ENCODE results near the gene KCNMA1.
"Not testable (repeated sequence)": the region's sequence is repeated elsewhere in the genome, so short reads cannot be mapped to it uniquely, and the experiment has no call there.

KCNMA1 gene

DNA sequence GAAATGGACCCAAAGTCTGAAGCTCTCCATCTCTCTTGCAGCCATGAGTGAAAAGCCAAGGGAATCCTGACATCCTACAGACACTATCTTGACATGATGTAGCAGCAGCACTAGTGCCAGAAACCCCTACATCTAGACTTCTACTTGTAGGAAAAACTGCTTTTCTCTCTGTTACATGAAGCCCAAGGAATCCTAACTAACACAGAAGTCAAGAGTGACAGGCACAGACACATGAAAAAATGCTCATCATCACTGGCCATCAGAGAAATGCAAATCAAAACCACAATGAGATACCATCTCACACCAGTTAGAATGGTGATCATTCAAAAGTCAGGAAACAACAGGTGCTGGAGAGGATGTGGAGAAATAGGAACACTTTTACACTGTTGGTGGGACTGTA lies 297.7 kb downstream of the KCNMA1 start:
- not testable (repeated sequence) for H3K36me3 ChIP-seq (ENCODE audit: control insufficient read depth, insufficient read depth, low read length); H3K4me1 ChIP-seq (ENCODE audit: control insufficient read depth, insufficient read depth, low read length); H3K27me3 ChIP-seq (ENCODE audit: control insufficient read depth, insufficient read depth, low read length, poor library complexity, severe bottlenecking); H3K27ac ChIP-seq (ENCODE audit: insufficient read depth, low read depth, low read length, poor library complexity, severe bottlenecking); H3K4me3 ChIP-seq (ENCODE audit: insufficient read depth, low read depth, low read length); H3K9me3 ChIP-seq (ENCODE audit: control insufficient read depth, low read length)

DNA sequence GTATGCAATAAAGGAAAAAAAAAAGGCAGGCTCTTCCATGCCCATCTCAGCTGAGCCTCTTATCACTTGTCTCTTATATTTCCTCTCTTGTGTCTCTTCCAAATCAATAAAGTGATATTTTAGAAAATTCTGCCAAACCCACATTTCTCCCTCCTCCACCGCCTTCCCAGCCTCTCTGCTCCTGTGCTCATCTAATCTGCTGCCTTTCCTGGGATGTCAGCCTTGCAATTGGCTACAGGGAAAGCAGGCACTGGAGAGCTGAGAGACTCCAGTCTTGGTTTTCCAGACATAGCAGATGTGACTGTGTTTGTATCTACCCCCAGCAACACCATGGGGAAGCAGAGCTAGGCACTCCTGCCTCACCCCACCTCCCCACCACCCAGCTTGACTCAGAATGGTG lies 298.4 kb downstream of the KCNMA1 start:
- Histone ChIP-seq H3K4me3 (ENCODE audit: insufficient read depth, low read depth, low read length) (no peak overlapping the region), H3K9me3 (ENCODE audit: control insufficient read depth, low read length) (no peaks in the 10 kb centered on the region), H3K27ac (ENCODE audit: insufficient read depth, low read depth, low read length, poor library complexity, severe bottlenecking) (no peak overlapping the region), H3K36me3 (ENCODE audit: control insufficient read depth, insufficient read depth, low read length) (no peaks in the 10 kb centered on the region), H3K27me3 (ENCODE audit: control insufficient read depth, insufficient read depth, low read length, poor library complexity, severe bottlenecking) (no peaks in the 10 kb centered on the region), H3K4me1 (ENCODE audit: control insufficient read depth, insufficient read depth, low read length) (no peaks in the 10 kb centered on the region)
- 89 to 100% methylated on average over 1 of the region's 1 CpG for WGBS, 2 experiments

DNA sequence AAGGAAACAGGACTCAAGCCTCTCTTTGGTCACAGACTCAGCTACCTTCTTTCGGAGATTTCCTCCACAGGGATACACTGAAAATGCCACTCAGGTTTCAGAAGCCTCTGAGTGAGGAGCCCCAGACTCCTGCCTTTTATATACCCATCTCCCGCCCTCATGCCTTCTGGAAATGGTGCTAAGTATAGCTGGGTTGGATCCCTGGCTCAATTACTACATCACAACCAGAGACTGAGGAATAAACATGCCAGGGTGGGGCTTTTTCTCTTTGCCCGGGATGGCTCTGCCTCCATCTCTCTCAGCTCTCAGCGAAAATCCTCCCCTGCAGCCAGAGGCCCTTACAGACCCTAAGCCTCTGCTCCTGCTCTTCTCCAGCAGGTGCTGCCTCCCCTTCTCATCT lies 299.5 kb downstream of the KCNMA1 start:
- 85 to 86% methylated on average over 4 of the region's 4 CpGs for WGBS, 2 experiments
- no peaks in the 10 kb centered on the region for H3K36me3 ChIP-seq (ENCODE audit: control insufficient read depth, insufficient read depth, low read length)
- H3K27ac ChIP-seq (ENCODE audit: insufficient read depth, low read depth, low read length, poor library complexity, severe bottlenecking): no peak overlapping the region
- H3K9me3 ChIP-seq (ENCODE audit: control insufficient read depth, low read length): no peaks in the 10 kb centered on the region
- no peaks in the 10 kb centered on the region for H3K27me3 ChIP-seq (ENCODE audit: control insufficient read depth, insufficient read depth, low read length, poor library complexity, severe bottlenecking)
- no peaks in the 10 kb centered on the region for H3K4me1 ChIP-seq (ENCODE audit: control insufficient read depth, insufficient read depth, low read length)
- no peak overlapping the region for H3K4me3 ChIP-seq (ENCODE audit: insufficient read depth, low read depth, low read length)

DNA sequence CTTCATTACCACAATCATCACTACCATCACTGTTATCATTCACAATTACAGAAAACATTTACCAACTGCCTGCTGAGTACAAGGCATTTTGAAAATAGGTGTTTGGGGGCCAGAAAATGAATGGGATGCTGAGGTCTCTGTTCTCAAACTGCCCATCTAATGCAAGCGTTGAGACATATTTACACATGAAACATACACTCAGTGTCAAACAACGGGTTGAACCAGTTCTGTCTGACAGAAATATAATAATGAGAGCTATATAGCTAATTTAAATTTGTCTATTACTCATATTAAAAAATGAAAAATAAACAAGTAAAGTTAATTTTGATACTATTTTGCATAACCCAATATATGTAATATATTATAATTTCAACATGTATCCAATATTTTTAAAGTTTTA lies 303.1 kb downstream of the KCNMA1 start:
- Histone ChIP-seq H3K27me3 (ENCODE audit: control insufficient read depth, insufficient read depth, low read length, poor library complexity, severe bottlenecking) (no peaks in the 10 kb centered on the region), H3K36me3 (ENCODE audit: control insufficient read depth, insufficient read depth, low read length) (no peaks in the 10 kb centered on the region), H3K4me3 (ENCODE audit: insufficient read depth, low read depth, low read length) (no peak overlapping the region), H3K27ac (ENCODE audit: insufficient read depth, low read depth, low read length, poor library complexity, severe bottlenecking) (no peak overlapping the region), H3K4me1 (ENCODE audit: control insufficient read depth, insufficient read depth, low read length) (no peaks in the 10 kb centered on the region), H3K9me3 (ENCODE audit: control insufficient read depth, low read length) (no peaks in the 10 kb centered on the region)
- 90 to 100% methylated on average over 1 of the region's 2 CpGs for WGBS, 2 experiments

DNA sequence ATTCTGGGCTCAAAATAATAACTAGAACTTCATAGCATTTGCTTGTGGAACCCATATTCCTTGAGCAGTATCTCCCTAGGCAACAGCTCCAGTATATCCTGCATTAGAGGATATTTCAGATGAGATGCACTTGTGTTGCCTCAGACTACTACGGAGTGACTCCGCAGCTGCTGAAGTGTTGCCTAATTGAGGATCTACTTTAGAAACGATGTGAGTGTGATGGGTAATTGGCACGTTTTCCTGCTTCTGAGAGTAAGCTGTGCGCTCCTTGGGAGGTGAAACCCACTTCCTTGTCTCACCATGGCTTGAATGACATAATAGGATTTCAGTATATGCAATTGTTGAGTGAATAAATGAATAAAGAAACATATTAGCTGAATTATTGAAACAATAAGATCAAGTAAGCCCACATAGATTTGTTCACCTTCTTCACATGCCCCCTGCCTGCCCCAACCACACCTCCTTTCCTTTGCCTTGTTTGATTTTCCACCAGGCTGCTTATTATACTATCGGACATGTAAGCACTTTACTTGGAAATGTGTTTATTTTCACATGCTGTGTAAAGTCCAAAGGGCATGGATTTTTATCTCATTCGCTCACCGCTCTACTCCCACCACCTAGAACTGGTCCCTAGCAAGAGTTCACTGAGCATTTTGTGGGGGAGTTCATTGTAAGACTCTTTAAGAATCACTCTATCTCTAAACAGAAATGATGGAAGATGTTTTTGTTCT lies 303.8 kb downstream of the KCNMA1 start:
- Histone ChIP-seq H3K27ac (ENCODE audit: insufficient read depth, low read depth, low read length, poor library complexity, severe bottlenecking) (no peak overlapping the region), H3K27me3 (ENCODE audit: control insufficient read depth, insufficient read depth, low read length, poor library complexity, severe bottlenecking) (no peaks in the 10 kb centered on the region), H3K4me3 (ENCODE audit: insufficient read depth, low read depth, low read length) (no peak overlapping the region), H3K9me3 (ENCODE audit: control insufficient read depth, low read length) (no peaks in the 10 kb centered on the region), H3K36me3 (ENCODE audit: control insufficient read depth, insufficient read depth, low read length) (no peaks in the 10 kb centered on the region), H3K4me1 (ENCODE audit: control insufficient read depth, insufficient read depth, low read length) (no peaks in the 10 kb centered on the region)
- 93 to 94% methylated on average over 7 to 8 of the region's 8 CpGs for WGBS, 2 experiments

DNA sequence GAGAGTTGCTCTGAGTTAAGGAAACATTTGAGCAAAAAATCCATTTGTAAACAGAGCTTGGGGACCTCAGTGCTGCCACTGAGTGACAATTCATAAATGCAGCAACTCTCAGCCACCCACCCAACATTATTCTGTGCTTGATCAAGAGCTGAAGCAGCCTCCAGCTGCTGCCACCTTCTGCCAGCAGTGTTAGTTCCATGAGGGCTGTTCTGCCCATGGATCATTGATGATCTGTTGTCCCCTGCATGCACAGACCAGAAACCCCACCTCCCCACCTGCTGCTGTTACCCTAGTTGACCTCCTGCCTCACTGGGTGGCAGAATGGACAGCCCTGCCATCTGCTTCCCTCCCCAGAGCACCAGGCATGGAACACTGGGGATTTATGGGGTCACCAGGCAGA lies 305.4 kb downstream of the KCNMA1 start:
- H3K9me3 ChIP-seq (ENCODE audit: control insufficient read depth, low read length): no peaks in the 10 kb centered on the region
- H3K4me3 ChIP-seq (ENCODE audit: insufficient read depth, low read depth, low read length): no peak overlapping the region
- no peaks in the 10 kb centered on the region for H3K4me1 ChIP-seq (ENCODE audit: control insufficient read depth, insufficient read depth, low read length)
- no peaks in the 10 kb centered on the region for H3K36me3 ChIP-seq (ENCODE audit: control insufficient read depth, insufficient read depth, low read length)
- H3K27ac ChIP-seq (ENCODE audit: insufficient read depth, low read depth, low read length, poor library complexity, severe bottlenecking): no peak overlapping the region
- H3K27me3 ChIP-seq (ENCODE audit: control insufficient read depth, insufficient read depth, low read length, poor library complexity, severe bottlenecking): no peaks in the 10 kb centered on the region

DNA sequence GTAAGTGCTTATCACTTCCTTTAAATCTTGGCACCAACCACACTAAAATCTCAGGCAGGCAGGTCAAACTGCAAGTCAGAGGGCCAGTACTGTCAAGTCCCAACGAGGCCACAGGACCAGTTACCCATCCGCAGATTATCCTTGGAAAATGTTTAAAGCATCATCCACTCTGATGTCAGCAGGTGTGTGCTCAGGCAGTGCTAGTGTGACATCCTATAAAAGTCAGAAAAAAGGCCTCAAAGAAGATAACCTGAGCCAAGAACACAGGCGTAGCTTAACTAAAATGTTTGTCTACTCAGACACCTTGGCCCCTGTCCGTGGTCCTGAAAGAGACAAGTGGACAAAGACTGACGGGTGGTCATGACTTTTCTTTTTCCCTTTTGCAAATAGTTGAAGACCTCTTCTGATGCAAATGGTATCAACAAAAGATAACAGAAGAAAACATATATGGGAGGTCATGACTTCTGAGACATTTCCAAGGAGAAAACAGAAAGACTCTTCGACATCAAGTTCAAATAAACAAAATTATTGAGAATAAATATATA lies 309.3 kb downstream of the KCNMA1 start:
- WGBS, 2 experiments: 76 to 79% methylated on average over 5 to 6 of the region's 6 CpGs
- H3K9me3 ChIP-seq (ENCODE audit: control insufficient read depth, low read length): no peaks in the 10 kb centered on the region
- no peaks in the 10 kb centered on the region for H3K27me3 ChIP-seq (ENCODE audit: control insufficient read depth, insufficient read depth, low read length, poor library complexity, severe bottlenecking)
- H3K4me3 ChIP-seq (ENCODE audit: insufficient read depth, low read depth, low read length): no peak overlapping the region
- H3K36me3 ChIP-seq (ENCODE audit: control insufficient read depth, insufficient read depth, low read length): no peaks in the 10 kb centered on the region
- no peak overlapping the region for H3K27ac ChIP-seq (ENCODE audit: insufficient read depth, low read depth, low read length, poor library complexity, severe bottlenecking)
- no peaks in the 10 kb centered on the region for H3K4me1 ChIP-seq (ENCODE audit: control insufficient read depth, insufficient read depth, low read length)

DNA sequence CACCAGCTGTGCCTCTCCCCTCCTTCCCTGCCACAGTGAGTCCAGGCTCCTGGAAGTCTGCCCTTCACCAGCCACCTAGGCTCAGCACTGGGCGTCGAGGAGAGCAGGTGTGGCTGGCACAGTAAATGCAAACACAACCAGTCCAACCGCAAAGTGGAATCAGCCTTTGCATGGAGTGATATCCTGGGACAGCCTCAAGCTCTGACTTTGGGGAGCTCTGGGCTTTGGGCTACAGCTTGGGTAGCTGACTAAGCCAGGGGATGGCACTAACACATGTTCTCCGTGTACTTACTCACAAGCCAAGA lies 312.4 kb downstream of the KCNMA1 start:
- Histone ChIP-seq H3K27ac (ENCODE audit: insufficient read depth, low read depth, low read length, poor library complexity, severe bottlenecking) (no peak overlapping the region), H3K27me3 (ENCODE audit: control insufficient read depth, insufficient read depth, low read length, poor library complexity, severe bottlenecking) (no peaks in the 10 kb centered on the region), H3K4me1 (ENCODE audit: control insufficient read depth, insufficient read depth, low read length) (no peaks in the 10 kb centered on the region), H3K36me3 (ENCODE audit: control insufficient read depth, insufficient read depth, low read length) (no peaks in the 10 kb centered on the region), H3K9me3 (ENCODE audit: control insufficient read depth, low read length) (no peaks in the 10 kb centered on the region), H3K4me3 (ENCODE audit: insufficient read depth, low read depth, low read length) (no peak overlapping the region)
- 62 to 73% methylated on average over 4 of the region's 4 CpGs for WGBS, 2 experiments

DNA sequence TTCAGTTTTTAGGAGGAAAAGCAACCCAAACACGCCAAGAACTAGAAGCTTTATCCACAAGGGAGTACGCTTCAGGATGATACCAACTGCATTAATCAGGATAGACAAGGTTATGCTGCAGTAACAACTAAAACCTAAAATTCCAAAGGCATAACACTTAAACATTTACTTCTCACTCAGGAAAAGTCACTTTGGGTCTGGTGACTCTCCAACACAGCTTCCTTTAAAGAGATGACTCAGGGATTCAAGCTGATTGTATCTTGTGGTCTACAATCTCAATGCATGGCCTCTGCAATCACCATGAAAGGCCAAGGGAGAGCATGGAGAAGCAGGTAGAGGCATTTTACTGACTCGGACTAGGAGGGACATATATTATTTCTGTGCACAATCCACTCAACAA lies 315.8 kb downstream of the KCNMA1 start:
- H3K27ac ChIP-seq (ENCODE audit: insufficient read depth, low read depth, low read length, poor library complexity, severe bottlenecking): no peak overlapping the region
- no peaks in the 10 kb centered on the region for H3K4me1 ChIP-seq (ENCODE audit: control insufficient read depth, insufficient read depth, low read length)
- H3K36me3 ChIP-seq (ENCODE audit: control insufficient read depth, insufficient read depth, low read length): no peaks in the 10 kb centered on the region
- H3K9me3 ChIP-seq (ENCODE audit: control insufficient read depth, low read length): no peaks in the 10 kb centered on the region
- no peak overlapping the region for H3K4me3 ChIP-seq (ENCODE audit: insufficient read depth, low read depth, low read length)
- WGBS, 2 experiments: 91 to 98% methylated on average over 2 to 3 of the region's 3 CpGs
- no peaks in the 10 kb centered on the region for H3K27me3 ChIP-seq (ENCODE audit: control insufficient read depth, insufficient read depth, low read length, poor library complexity, severe bottlenecking)

DNA sequence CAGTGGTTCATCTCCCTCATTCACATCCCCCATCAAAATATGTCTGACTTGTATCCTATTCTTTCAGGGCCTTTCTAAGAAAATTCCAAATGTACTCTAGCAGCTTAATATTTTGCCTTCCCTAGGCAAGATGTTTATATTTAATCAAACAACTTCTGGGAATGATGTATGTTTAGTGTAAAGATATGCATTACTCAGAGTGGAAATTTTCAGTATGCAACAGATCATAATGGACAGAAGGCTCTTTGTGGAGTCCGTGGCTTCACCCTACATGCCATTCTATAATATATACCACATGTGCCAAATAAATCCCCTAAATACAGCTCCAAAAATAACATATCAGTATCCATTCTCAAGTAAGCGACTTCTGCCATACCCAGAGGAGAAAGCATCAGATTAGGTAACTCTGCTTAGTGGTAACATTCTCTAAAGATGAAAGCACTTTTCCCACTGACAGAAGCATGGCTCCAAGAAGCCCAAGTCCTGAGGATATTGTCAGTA lies 316.6 kb downstream of the KCNMA1 start:
- H3K36me3 ChIP-seq (ENCODE audit: control insufficient read depth, insufficient read depth, low read length): no peaks in the 10 kb centered on the region
- 90 to 91% methylated on average over 2 of the region's 2 CpGs for WGBS, 2 experiments
- H3K27ac ChIP-seq (ENCODE audit: insufficient read depth, low read depth, low read length, poor library complexity, severe bottlenecking): no peak overlapping the region
- no peaks in the 10 kb centered on the region for H3K9me3 ChIP-seq (ENCODE audit: control insufficient read depth, low read length)
- no peaks in the 10 kb centered on the region for H3K27me3 ChIP-seq (ENCODE audit: control insufficient read depth, insufficient read depth, low read length, poor library complexity, severe bottlenecking)
- no peaks in the 10 kb centered on the region for H3K4me1 ChIP-seq (ENCODE audit: control insufficient read depth, insufficient read depth, low read length)
- H3K4me3 ChIP-seq (ENCODE audit: insufficient read depth, low read depth, low read length): no peak overlapping the region

DNA sequence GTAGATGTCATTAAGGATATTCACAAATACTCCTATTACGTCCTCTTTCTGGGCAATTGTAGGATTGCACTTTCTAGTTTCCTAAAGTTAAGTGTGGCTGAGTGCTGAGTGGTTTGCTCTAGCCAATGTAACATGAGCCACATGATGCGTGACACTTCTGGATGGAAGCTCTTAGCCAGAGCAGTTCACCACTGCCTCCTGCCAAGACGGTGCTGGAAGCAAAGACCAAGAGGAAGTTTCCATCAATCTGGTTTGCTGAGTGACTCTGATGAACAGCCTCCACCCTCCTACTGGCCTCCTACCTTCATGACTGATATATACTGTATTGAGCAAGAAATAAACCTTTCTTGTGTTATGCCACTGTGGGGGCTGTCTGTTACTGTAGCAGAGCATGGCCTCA lies 318.1 kb downstream of the KCNMA1 start:
- H3K9me3 ChIP-seq (ENCODE audit: control insufficient read depth, low read length): no peaks in the 10 kb centered on the region
- H3K4me3 ChIP-seq (ENCODE audit: insufficient read depth, low read depth, low read length): no peak overlapping the region
- no peaks in the 10 kb centered on the region for H3K36me3 ChIP-seq (ENCODE audit: control insufficient read depth, insufficient read depth, low read length)
- H3K27me3 ChIP-seq (ENCODE audit: control insufficient read depth, insufficient read depth, low read length, poor library complexity, severe bottlenecking): no peaks in the 10 kb centered on the region
- no peaks in the 10 kb centered on the region for H3K4me1 ChIP-seq (ENCODE audit: control insufficient read depth, insufficient read depth, low read length)
- WGBS, 2 experiments: 91 to 94% methylated on average over 3 of the region's 3 CpGs
- H3K27ac ChIP-seq (ENCODE audit: insufficient read depth, low read depth, low read length, poor library complexity, severe bottlenecking): no peak overlapping the region

Data from ectodermal cell (in vitro differentiated cells).